Coronary artery (tissue), 2 donors: ENCODE results near the gene GPR137B.
"Not testable (repeated sequence)": the region's sequence is repeated elsewhere in the genome, so short reads cannot be mapped to it uniquely, and the experiment has no call there.

Experiments used
- DNase-seq: peaks from one replicate; pipeline ENCODE4 v3.0.0-alpha.2; 2017; ENCODE audit warnings: low spot score
- H3K27ac ChIP-seq, 2 donors: fragments of 200-600 bp; sonication (generic); one replicate each; pipeline ENCODE4 v1.5.1; 2016 to 2019
- H3K4me3 ChIP-seq: fragments of 200-600 bp; sonication (generic); 2 replicates; pipeline ENCODE4 v1.5.1; 2016; ENCODE audit warnings: mild to moderate bottlenecking, moderate library complexity
- CTCF ChIP-seq: fragments of 200-600 bp; sonication (generic); IDR thresholded peaks from one replicate; pipeline ENCODE4 v1.5.1; 2019; ENCODE audit warnings: antibody characterized with exemption

Gene GPR137B

GRCh38 chr1:236156512-236157208, 14.3 kb downstream of the GPR137B start:
- no peak for DNase-seq
- TF ChIP-seq CTCF: no peak
- Histone ChIP-seq H3K4me3 (no peak overlapping the region), H3K27ac (no peak overlapping the region)

- not testable (repeated sequence) for H3K4me3 ChIP-seq, DNase-seq, H3K27ac ChIP-seq
These were observed 15.7 kb downstream of the GPR137B start for GRCh38 chr1:236158072-236158471.

- Histone ChIP-seq H3K27ac (no peak overlapping the region), H3K4me3 (no peak overlapping the region)
- no peak for TF ChIP-seq CTCF
- no peak for DNase-seq
These were observed 16.4 kb downstream of the GPR137B start for GRCh38 chr1:236158719-236159118.

- H3K27ac ChIP-seq: no peak overlapping the region
- no peak overlapping the region for H3K4me3 ChIP-seq
- DNase-seq: no peak
- TF ChIP-seq CTCF: no peak
These were observed 17.6 kb downstream of the GPR137B start for GRCh38 chr1:236159704-236160539.

- Histone ChIP-seq H3K4me3 (no peak overlapping the region), H3K27ac (no peak overlapping the region)
- no peak for TF ChIP-seq CTCF
- no peak for DNase-seq
These were observed 18.3 kb downstream of the GPR137B start for GRCh38 chr1:236160540-236161127.

GRCh38 chr1:236161230-236161629, 18.9 kb downstream of the GPR137B start:
- TF ChIP-seq CTCF: no peak
- DNase-seq: no peak
- Histone ChIP-seq H3K4me3 (no peak overlapping the region), H3K27ac (no peak overlapping the region)

GRCh38 chr1:236161755-236162154, 19.4 kb downstream of the GPR137B start:
- DNase-seq, H3K4me3 ChIP-seq, H3K27ac ChIP-seq: not testable (repeated sequence)
